Jurkat, Clone E6-1 (cell line): ENCODE results near the gene PDLIM3.
"Not testable (repeated sequence)": the region's sequence is repeated elsewhere in the genome, so short reads cannot be mapped to it uniquely, and the experiment has no call there.

Source experiments
- DNase-seq: peaks from one replicate; pipeline ENCODE4 v3.0.0-alpha.2; 2011; ENCODE audit warnings: low read depth, low spot score
- H3K4me3 ChIP-seq: 2 replicates; pipeline ENCODE4 v1.5.1; 2011; ENCODE audit warnings: mild to moderate bottlenecking, low read length, control low read depth, moderate library complexity

PDLIM3 gene

DNA sequence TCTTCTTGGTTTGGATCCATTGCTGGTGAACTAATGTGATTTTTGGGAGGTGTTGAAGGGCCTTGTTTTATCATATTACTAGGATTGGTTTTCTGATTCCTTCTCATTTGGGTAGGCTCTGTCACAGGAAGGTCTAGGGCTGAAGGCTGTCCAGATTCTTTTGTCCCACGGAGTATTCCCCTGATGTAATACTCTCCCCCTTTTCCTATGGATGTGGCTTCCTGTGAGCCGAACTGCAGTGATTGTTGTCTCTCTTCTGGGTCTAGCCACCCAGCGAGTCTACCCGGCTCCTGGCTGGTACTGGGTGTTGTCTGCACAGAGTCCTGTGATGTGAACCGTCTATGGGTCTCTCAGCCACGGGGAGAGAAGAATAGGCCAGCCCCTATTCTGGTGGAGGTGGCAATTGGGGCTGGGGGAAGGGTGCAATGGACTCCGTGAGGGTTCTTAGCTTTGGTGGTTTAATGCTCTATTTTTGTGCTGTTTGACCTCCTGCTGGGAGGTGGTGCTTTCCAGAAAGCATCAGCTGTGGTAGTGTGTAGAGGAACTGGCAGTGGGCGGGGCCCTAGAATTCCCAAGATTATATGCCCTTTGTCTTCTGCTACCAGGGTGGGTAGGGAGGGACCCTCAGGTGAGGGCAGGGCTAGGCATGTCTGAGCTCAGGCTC is 24.1 kb upstream of the PDLIM3 start:
- not testable (repeated sequence) for H3K4me3 ChIP-seq, DNase-seq

GRCh38 chr4:185554365-185555126 is 19.2 kb upstream of the PDLIM3 start:
- no peak overlapping the region for H3K4me3 ChIP-seq

GRCh38 chr4:185552254-185552653 is 16.9 kb upstream of the PDLIM3 start:
- no peak overlapping the region for H3K4me3 ChIP-seq
- DNase-seq, result no peak

More at GRCh38 chr4:185554365-185555126, 19.2 kb upstream of the PDLIM3 start:
- no peak for DNase-seq

DNA sequence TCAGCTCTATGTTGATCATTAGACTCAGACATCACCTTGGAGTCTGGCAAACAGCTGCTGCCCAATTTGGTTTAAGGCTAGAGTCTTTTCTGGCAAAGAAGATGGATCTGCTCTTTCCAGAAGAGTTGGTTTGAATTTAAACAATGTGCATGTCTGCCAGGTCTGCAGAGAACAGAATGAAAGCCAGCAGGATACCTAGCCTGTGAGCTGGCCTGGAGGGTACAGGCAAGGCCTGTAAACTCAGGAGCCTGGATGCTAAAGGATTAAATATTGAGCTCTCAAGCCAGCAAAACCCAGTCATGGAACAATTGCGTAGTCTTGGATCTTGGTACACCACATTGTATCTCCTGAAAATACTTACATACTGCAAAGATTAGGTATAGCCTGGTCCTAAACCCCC is 15.6 kb upstream of the PDLIM3 start:
- no peak for DNase-seq
- H3K4me3 ChIP-seq, result no peak overlapping the region

DNA sequence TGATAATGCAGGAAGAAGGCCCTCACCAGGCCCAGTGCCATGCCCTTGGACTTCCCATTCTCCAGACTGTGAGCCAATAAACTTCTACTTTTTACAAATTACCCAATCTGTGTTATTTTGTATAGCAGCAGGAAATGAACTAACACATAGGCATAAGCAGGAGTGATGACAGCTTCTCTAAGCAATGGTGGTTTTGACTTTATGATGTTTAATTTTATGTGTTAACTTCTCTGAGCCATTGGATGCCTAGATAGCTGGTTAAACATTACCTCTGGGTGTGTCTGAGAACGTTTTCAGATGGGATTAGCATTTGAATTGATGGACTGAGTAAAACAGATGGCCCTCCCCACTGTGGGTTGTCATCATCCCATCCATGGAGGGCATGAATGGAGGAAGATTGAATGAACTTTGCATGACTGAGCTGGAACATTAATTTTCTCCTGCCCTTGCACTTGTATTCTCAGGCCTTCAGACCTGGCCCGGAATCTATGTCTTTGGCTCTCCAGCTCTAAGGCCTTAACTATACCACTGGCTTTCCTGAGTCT is 13.9 kb upstream of the PDLIM3 start:
- no peak for DNase-seq

DNA sequence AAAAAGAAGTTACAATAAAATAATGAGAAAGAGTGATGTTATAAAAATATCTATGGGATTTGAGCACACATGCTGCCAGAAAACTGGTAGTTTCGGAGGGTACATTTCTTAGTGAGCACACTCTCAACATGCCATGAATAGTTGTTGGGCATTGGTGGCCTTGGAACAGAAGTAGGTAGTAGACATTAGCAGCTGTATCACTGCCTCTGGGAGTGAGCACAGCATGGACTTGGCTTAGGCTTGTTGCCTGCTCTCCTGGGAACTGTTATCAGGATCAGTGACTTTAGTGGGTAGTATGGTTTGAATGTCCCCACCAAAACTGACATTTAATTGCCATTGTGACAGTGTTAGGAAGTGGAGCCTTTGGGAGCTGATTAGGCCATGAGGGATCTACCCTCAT is 13.3 kb upstream of the PDLIM3 start:
- no peak for DNase-seq
- no peak overlapping the region for H3K4me3 ChIP-seq

More for the DNA sequence above, 13.9 kb upstream of the PDLIM3 start:
- H3K4me3 ChIP-seq, result no peak overlapping the region

DNA sequence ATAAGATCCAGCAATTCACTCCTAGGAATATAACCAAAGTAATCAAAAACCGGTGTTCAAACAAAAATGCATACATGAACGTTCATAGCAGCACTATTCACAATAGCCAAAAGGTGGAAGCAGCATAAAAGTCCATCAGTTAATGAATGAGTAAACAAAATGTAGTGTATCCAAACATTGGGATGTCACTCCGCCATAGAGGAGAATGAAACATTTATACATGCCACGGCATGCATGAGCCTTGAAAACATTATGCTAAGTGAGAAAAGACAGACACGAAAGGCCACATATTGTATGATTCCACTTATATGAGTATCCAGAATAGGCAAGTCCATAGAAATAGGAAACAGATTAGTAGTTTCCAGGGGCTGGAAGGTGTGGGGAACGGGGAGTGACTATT is 11.0 kb upstream of the PDLIM3 start:
- DNase-seq, result no peak
- no peak overlapping the region for H3K4me3 ChIP-seq

GRCh38 chr4:185542626-185543315 is 7.5 kb upstream of the PDLIM3 start:
- H3K4me3 ChIP-seq, result no peak overlapping the region
- no peak for DNase-seq

GRCh38 chr4:185541251-185541727 is 6.0 kb upstream of the PDLIM3 start:
- no peak for DNase-seq

GRCh38 chr4:185540487-185541120 is 5.3 kb upstream of the PDLIM3 start:
- H3K4me3 ChIP-seq, result no peak overlapping the region
- DNase-seq, result no peak

More at GRCh38 chr4:185541251-185541727, 6.0 kb upstream of the PDLIM3 start:
- H3K4me3 ChIP-seq, result no peak overlapping the region

- no peak for DNase-seq
- H3K4me3 ChIP-seq, result no peak overlapping the region
Observed at GRCh38 chr4:185540040-185540439, 4.7 kb upstream of the PDLIM3 start.

- no peak overlapping the region for H3K4me3 ChIP-seq
- no peak for DNase-seq
Observed at GRCh38 chr4:185538806-185539205, 3.5 kb upstream of the PDLIM3 start.

- no peak for DNase-seq
Observed at GRCh38 chr4:185536411-185536709, 1.1 kb upstream of the PDLIM3 start.

DNA sequence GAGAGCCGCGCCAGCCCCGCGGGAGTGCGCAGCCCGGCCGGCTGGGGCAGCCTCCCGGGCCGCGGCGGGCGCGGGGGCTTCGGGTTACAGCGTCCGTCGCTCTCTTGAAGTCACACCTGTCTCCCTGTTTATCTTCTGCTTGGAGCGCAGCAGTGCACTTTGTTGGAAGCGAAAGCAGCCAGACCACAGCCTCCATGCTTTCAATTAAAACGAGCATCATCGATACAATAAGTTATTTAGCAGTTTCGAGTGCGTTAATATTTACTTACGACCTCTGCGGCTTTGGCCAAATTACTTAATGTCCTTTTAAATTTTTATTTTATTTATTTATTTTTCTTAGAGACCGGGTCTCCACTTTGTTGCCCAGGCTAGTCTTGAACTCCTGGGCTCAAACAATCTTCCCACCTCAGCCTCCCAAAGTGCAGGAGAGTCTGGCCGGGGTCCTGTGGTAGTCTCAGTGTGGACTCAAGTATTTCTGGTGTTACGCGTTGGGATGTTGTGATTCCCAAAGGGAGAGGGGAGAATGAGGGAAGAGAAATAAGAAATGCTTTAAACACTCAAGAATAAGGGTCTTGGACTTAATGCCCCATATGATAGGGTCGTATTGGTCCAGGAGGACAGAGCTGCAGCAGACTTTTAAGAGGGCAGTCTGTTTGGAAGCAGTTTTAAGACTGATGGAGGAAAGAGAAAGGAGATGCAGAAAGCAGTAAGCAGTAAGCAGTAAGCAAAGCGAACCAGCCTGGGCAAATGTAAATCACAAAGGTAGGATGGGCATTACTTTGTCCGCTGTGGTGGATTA is 504 bp upstream of the PDLIM3 start:
- H3K4me3 ChIP-seq, result no peak overlapping the region
- no peak for DNase-seq

More at GRCh38 chr4:185536411-185536709, 1.1 kb upstream of the PDLIM3 start:
- no peak overlapping the region for H3K4me3 ChIP-seq

DNA sequence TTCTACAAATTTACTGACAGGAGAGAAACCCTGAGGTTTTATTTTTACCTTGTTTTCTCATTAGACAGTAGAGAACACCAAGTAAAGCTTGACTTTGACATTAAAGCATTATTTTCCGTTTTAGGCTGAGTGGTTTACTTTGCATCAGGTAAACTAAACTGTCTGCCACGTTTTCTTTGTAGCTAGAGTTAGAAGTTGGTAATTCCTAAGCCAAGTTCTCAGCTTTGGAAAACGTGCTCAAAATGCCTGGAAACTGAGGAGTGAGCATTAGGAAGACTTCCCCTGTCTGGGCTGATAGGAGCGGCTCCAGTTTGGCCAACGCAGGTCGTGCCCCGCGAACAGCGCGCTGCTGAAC is 819 bp downstream of the PDLIM3 start:
- no peak overlapping the region for H3K4me3 ChIP-seq
- DNase-seq, result no peak

DNA sequence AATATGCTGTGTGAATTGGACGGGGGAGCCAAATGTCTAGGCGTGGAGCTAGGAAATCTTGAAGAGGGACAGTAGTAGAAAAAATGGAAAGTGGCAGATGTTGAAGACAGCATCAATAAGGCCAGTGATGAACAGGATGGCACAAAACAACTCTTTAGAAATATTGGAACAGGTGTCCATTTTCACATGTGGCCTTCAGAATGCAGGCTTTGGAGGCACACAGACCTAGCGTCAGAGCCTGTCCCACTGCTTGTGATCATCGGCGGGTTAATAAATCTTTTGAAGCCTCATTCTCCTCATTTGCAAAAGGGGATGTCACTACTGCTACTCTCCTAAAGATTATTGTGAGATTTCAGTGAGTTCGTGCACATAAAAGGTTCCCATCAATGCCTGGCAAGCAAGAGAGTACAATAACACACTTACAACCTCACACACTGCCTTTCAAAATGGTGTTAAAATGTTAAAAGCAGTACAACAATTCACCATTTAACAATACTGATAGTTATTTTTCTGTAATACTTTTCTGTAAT is 2.4 kb downstream of the PDLIM3 start:
- no peak for DNase-seq
- no peak overlapping the region for H3K4me3 ChIP-seq

- no peak for DNase-seq
- no peak overlapping the region for H3K4me3 ChIP-seq
Observed at GRCh38 chr4:185532293-185532692, 3.0 kb downstream of the PDLIM3 start.

DNA sequence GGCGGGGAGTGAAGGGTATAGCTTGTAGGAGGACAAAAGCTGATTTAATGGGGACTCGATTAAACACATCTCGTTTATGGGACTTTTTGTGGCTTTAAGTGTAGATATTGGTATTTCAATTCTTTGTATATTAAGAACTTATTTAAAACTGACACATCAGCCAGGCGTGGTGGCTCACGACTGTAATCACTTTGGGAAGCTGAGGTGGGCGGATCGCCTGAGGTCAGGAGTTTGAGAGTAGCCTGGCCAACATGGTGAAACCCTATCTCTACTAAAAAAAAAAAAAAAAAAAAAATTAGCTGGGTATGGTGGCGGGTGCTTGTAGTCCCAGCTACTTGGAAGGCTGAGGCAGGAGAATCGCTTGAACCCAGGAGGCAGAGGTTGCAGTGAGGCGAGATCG is 3.7 kb downstream of the PDLIM3 start:
- not testable (repeated sequence) for DNase-seq, H3K4me3 ChIP-seq
